ENCODE measurements around the gene MYOCOS.

GRCh38 chr1:171627020-171627419 is 5.0 kb downstream of the MYOCOS start:
- TF ChIP-seq, protein P1, sequence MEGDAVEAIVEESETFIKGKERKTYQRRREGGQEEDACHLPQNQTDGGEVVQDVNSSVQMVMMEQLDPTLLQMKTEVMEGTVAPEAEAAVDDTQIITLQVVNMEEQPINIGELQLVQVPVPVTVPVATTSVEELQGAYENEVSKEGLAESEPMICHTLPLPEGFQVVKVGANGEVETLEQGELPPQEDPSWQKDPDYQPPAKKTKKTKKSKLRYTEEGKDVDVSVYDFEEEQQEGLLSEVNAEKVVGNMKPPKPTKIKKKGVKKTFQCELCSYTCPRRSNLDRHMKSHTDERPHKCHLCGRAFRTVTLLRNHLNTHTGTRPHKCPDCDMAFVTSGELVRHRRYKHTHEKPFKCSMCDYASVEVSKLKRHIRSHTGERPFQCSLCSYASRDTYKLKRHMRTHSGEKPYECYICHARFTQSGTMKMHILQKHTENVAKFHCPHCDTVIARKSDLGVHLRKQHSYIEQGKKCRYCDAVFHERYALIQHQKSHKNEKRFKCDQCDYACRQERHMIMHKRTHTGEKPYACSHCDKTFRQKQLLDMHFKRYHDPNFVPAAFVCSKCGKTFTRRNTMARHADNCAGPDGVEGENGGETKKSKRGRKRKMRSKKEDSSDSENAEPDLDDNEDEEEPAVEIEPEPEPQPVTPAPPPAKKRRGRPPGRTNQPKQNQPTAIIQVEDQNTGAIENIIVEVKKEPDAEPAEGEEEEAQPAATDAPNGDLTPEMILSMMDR (conservative IDR thresholded peaks at IDR 0.05; ENCODE audit: low read depth, low read length), result no peak
- no peak for TF ChIP-seq MAFK (IDR thresholded peaks at IDR 0.05; ENCODE audit: low read depth, low read length)

Measured in IMR-90 (cell line).